ENCODE results near the gene ADAP1. TPM values are rescaled to one million over a fixed set of nuclear protein-coding genes. Genes with fewer than 3 reads are reported as not detected.

ADAP1 gene
- total and polyA plus RNA-seq, 2 of the 8 experiments (the other 6 are each of a cell fraction or from before 2014, with no cell fraction given) = 5.8 to 6.1 TPM

- Histone ChIP-seq H3K27me3 (replicated peaks in 1 of 4; ENCODE audit: control insufficient read depth in 3 of 4, extremely low read depth in 1 of 4, insufficient read depth in 3 of 4, low read length in 3 of 4) (no peaks in the 10 kb centered on the region), H3K9ac (replicated peaks in 1 of 4; ENCODE audit: extremely low read depth in 1 of 4, low read depth in 3 of 4, low read length in 3 of 4) (no peak overlapping the region), H2BK5ac (ENCODE audit: low read depth, low read length) (no peak overlapping the region), H3K18ac (ENCODE audit: extremely low read depth, low read length) (no peak overlapping the region), H3K56ac (replicated peaks; ENCODE audit: insufficient read length, low read depth, low read length) (no peak overlapping the region), H3K4me3 (ENCODE audit: extremely low read depth in 1 of 4, insufficient read depth in 2 of 4, low read depth in 3 of 4, low read length in 4 of 4) (no peak overlapping the region), H3K14ac (ENCODE audit: insufficient read length) (no peak overlapping the region), H4K91ac (replicated peaks; ENCODE audit: insufficient read length, low read length) (no peak overlapping the region), H4K8ac (ENCODE audit: extremely low read depth, insufficient read depth, low read length) (no peak overlapping the region), H3K79me1 (ENCODE audit: low read depth, low read length) (no peaks in the 10 kb centered on the region), H3K36me3 (ENCODE audit: control insufficient read depth in 2 of 4, insufficient read depth in 4 of 4, low read length in 3 of 4) (no peaks in the 10 kb centered on the region), H3K23me2 (ENCODE audit: low read depth, low read length) (no peaks in the 10 kb centered on the region), H2AK5ac (ENCODE audit: low read depth, low read length) (no peak overlapping the region), H2BK120ac (replicated peaks; ENCODE audit: low read depth, low read length) (no peak overlapping the region), H3K4me1 (replicated peaks in 1 of 4; ENCODE audit: control insufficient read depth in 3 of 4, insufficient read depth in 4 of 4, low read length in 3 of 4) (peaks cover 0 to 4% (median 0%) of the 10 kb centered on the region in 4 experiments; a peak in 2 of 7 replicates), H3K27ac (ENCODE audit: low read depth, low read length) (no peak overlapping the region), H3K9me3 (ENCODE audit: insufficient read depth in 2 of 2, low read depth in 1 of 2, low read length in 1 of 2) (no peaks in the 10 kb centered on the region), H2BK20ac (ENCODE audit: low read length) (no peak overlapping the region), H3K4ac (replicated peaks; ENCODE audit: insufficient read length, low read depth, low read length) (no peak overlapping the region), H2BK15ac (ENCODE audit: low read length) (no peak overlapping the region), H3K23ac (ENCODE audit: insufficient read length) (no peak overlapping the region), H4K5ac (ENCODE audit: insufficient read length, low read depth, low read length) (no peak overlapping the region), H3K79me2 (ENCODE audit: control insufficient read depth in 1 of 2, insufficient read depth in 2 of 2, low read length in 2 of 2) (no peaks in the 10 kb centered on the region), H2BK12ac (ENCODE audit: low read depth, low read length) (no peak overlapping the region), H3K4me2 (ENCODE audit: insufficient read depth in 1 of 2, low read depth in 2 of 2, low read length in 2 of 2) (no peak overlapping the region), H4K20me1 (replicated peaks in 1 of 2; ENCODE audit: control insufficient read depth in 1 of 2, insufficient read depth in 2 of 2, low read length in 2 of 2) (no peaks in the 10 kb centered on the region), H2AFZ (ENCODE audit: low read length) (no peak overlapping the region)
- ChIA-PET POLR2A (ENCODE audit: partially characterized antibody) (no interaction called here), CTCF (ENCODE audit: partially characterized antibody) (interaction anchor here (1.7 kb wide), 1 partner anchor 39 kb away, joined by 5 read pairs; no protein-coding TSS in a partner anchor)
- 86% methylated on average over 9 of the region's 9 CpGs; no CpG with 5 or more reads in 1 of the 2 experiments for WGBS, 2 experiments (ENCODE audit: extremely low coverage in 1 of 2, insufficient coverage in 1 of 2, insufficient read length in 1 of 2, insufficient replicate concordance in 2 of 2, low coverage in 1 of 2, low lambda C conversion rate in 2 of 2, missing lambda C conversion rate in 1 of 2)
- no peak for DNase-seq (ENCODE audit: low read depth in 1 of 2, low spot score in 2 of 2)
- FAIRE-seq = no peak
- TF ChIP-seq USF2 (IDR thresholded peaks at IDR 0.05; ENCODE audit: low read length) = no peak
- TF ChIP-seq EZH2 (IDR thresholded peaks at IDR 0.05; ENCODE audit: low read depth, low read length, severe bottlenecking) = no peak
- TF ChIP-seq POLR2AphosphoS5 (IDR thresholded peaks at IDR 0.05; ENCODE audit: low read depth, low read length) = no peak
- no peak for TF ChIP-seq RBBP5 (IDR thresholded peaks at IDR 0.05; ENCODE audit: borderline replicate concordance, low read depth, low read length)
- TF ChIP-seq CTCF (IDR thresholded peaks at IDR 0.05; ENCODE audit: control extremely low read depth in 1 of 3, insufficient read depth in 1 of 3, low read depth in 1 of 3, low read length in 3 of 3) = no peak
- no peak for TF ChIP-seq KDM4A (IDR thresholded peaks at IDR 0.05; ENCODE audit: low read depth, low read length, severe bottlenecking)
- no peak for TF ChIP-seq KDM5A (IDR thresholded peaks at IDR 0.05; ENCODE audit: low read length)
- no peak for TF ChIP-seq SP2 (IDR thresholded peaks at IDR 0.05; ENCODE audit: low read length)
- no peak for TF ChIP-seq EP300 (IDR thresholded peaks at IDR 0.05; ENCODE audit: borderline replicate concordance in 1 of 2, low read depth in 2 of 2, low read length in 2 of 2)
- no peak for TF ChIP-seq TBP (IDR thresholded peaks at IDR 0.05; ENCODE audit: low read depth, low read length)
- TF ChIP-seq NRF1 (IDR thresholded peaks at IDR 0.05; ENCODE audit: low read depth, low read length) = no peak
Measured at GRCh38 chr7:918118-918425, 36.4 kb downstream of the ADAP1 start.
